ENCODE measurements around the gene SYT7. TPM values are rescaled to one million over a fixed set of nuclear protein-coding genes. Genes with fewer than 3 reads are reported as not detected.

Gene SYT7
- polyA plus RNA-seq, 1 experiment, result 0.45 TPM

DNA sequence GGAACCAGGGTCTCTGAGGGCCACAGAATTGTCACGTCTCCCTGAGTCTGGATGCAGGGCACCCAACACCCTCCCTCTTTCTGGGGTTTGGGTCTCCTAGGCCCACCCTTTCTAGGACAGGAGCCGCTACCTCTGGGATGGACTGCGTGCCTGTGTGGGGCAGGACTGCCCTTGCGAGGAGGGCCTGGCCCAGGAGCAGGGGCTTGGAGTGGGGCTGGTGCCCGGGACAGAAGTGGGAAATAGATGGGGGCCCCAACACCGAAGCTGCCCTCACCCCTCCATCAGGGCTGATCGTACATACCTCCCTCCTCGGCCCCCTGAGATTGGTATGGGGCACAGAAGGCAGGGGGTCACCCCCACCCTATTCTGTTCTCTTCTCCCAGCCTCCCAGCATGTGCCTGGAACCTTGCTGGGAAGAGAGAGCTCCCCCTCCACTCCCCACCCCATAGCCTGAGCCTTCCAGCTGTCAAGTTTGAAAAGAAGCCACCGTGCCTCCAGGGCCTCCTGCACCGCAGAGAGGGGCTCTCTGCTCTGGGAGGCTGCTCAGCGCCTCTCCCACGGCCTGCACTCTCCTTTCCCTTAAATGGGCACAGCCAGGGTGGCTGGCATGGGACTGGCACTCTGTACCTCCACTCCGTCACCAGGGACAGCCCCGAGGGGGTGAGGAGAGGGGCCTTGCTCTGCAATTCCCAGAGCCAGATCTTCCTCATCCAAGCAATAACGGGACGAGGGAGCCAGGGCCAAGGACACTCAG, 70.5 kb downstream of the SYT7 start:
- H3K4me3 ChIP-seq (ENCODE audit: low read depth, low read length), result no peak overlapping the region
- H3K27ac ChIP-seq (ENCODE audit: low read depth, low read length), result no peak overlapping the region
- H3K9me3 ChIP-seq (ENCODE audit: control insufficient read depth, insufficient read depth, low read length), result peaks cover 3% of the 10 kb centered on the region; the same call in 1 of the 2 replicates
- ChIA-PET CTCF (interaction anchor here (1.0 kb wide), 1 partner anchor 133 kb away, joined by 3 read pairs; no protein-coding TSS in a partner anchor), POLR2A (no interaction called here)
- no peak for DNase-seq (ENCODE audit: low read depth, low spot score)
- TF ChIP-seq, protein P1, sequence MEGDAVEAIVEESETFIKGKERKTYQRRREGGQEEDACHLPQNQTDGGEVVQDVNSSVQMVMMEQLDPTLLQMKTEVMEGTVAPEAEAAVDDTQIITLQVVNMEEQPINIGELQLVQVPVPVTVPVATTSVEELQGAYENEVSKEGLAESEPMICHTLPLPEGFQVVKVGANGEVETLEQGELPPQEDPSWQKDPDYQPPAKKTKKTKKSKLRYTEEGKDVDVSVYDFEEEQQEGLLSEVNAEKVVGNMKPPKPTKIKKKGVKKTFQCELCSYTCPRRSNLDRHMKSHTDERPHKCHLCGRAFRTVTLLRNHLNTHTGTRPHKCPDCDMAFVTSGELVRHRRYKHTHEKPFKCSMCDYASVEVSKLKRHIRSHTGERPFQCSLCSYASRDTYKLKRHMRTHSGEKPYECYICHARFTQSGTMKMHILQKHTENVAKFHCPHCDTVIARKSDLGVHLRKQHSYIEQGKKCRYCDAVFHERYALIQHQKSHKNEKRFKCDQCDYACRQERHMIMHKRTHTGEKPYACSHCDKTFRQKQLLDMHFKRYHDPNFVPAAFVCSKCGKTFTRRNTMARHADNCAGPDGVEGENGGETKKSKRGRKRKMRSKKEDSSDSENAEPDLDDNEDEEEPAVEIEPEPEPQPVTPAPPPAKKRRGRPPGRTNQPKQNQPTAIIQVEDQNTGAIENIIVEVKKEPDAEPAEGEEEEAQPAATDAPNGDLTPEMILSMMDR (IDR thresholded peaks at IDR 0.05; ENCODE audit: low read depth, low read length), result no peak
- H3K27me3 ChIP-seq (ENCODE audit: control insufficient read depth, insufficient read depth, low read length), result peaks cover 55% of the 10 kb centered on the region

GRCh38 chr11:61509043-61510029, 71.5 kb downstream of the SYT7 start:
- ChIA-PET CTCF (interaction anchor here (1.0 to 2.2 kb wide), 5 partner anchors 7 to 134 kb away, joined by 3 to 14 read pairs (median 7); no protein-coding TSS in a partner anchor), POLR2A (interaction anchor here (0.9 kb wide), 1 partner anchor 107 kb away, joined by 3 read pairs; no protein-coding TSS in a partner anchor)
- H3K27ac ChIP-seq (ENCODE audit: low read depth, low read length), result no peak overlapping the region
- TF ChIP-seq, protein P1 (IDR thresholded peaks at IDR 0.05; ENCODE audit: low read depth, low read length), result 0 out of 2 replicates have a peak, but pooled peaks have one; percentile 6
- H3K27me3 ChIP-seq (ENCODE audit: control insufficient read depth, insufficient read depth, low read length), result peaks cover 60% of the 10 kb centered on the region
- peaks cover 3% of the 10 kb centered on the region; the same call in 1 of the 2 replicates for H3K9me3 ChIP-seq (ENCODE audit: control insufficient read depth, insufficient read depth, low read length)
- peak overlapping the region; percentile 29; the same call in 1 of the 2 replicates for H3K4me3 ChIP-seq (ENCODE audit: low read depth, low read length)
- no peak for DNase-seq (ENCODE audit: low read depth, low spot score)

GRCh38 chr11:61507962-61508861, 72.7 kb downstream of the SYT7 start, which contains the start of gene LRRC10B:
Gene LRRC10B (plus strand): TSS chr11:61508749. CDS start chr11:61508999, 250 bp downstream.
- Histone ChIP-seq H3K9me3 (ENCODE audit: control insufficient read depth, insufficient read depth, low read length) (peaks cover 3% of the 10 kb centered on the region; the same call in 1 of the 2 replicates), H3K27me3 (ENCODE audit: control insufficient read depth, insufficient read depth, low read length) (peaks cover 63% of the 10 kb centered on the region), H3K27ac (ENCODE audit: low read depth, low read length) (no peak within 1 kb of the TSS), H3K4me3 (ENCODE audit: low read depth, low read length) (peak within 1 kb of the TSS; percentile 29; the same call in 1 of the 2 replicates)
- POLR2A ChIA-PET, result interaction anchor here (0.9 kb wide), 1 partner anchor 108 kb away, joined by 3 read pairs; no protein-coding TSS in a partner anchor
- DNase-seq (ENCODE audit: low read depth, low spot score), result no peak
- CTCF ChIA-PET, result interaction anchor here (0.5 to 2.2 kb wide), 6 partner anchors 8 to 130 kb away, joined by 3 to 14 read pairs (median 6); no protein-coding TSS in a partner anchor
- TF ChIP-seq, protein P1 (IDR thresholded peaks at IDR 0.05; ENCODE audit: low read depth, low read length), result no peak

- H3K27me3 ChIP-seq (ENCODE audit: control insufficient read depth, insufficient read depth, low read length), result peaks cover 67% of the 10 kb centered on the region
- TF ChIP-seq, protein P1 (IDR thresholded peaks at IDR 0.05; ENCODE audit: low read depth, low read length), result no peak
- CTCF ChIA-PET, result interaction anchor here (2.1 to 2.2 kb wide), 2 partner anchors 9 to 25 kb away, joined by 7 to 14 read pairs; no protein-coding TSS in a partner anchor
Observed at GRCh38 chr11:61507012-61507768, 73.7 kb downstream of the SYT7 start.

More at GRCh38 chr11:61507012-61507768, 73.7 kb downstream of the SYT7 start:
- H3K9me3 ChIP-seq (ENCODE audit: control insufficient read depth, insufficient read depth, low read length), result peaks cover 3% of the 10 kb centered on the region; the same call in 1 of the 2 replicates
- POLR2A ChIA-PET, result no interaction called here
- no peak overlapping the region for H3K4me3 ChIP-seq (ENCODE audit: low read depth, low read length)
- H3K27ac ChIP-seq (ENCODE audit: low read depth, low read length), result no peak overlapping the region
- DNase-seq (ENCODE audit: low read depth, low spot score), result no peak

Measured in AG04450 (cell line).